K562 (cell line): ENCODE measurements around the gene SLC25A28. TPM values are rescaled to one million over a fixed set of nuclear protein-coding genes. Genes with fewer than 3 reads are reported as not detected.

Source experiments
- ARID1B ChIP-seq: fragments of 450-650 bp; IDR thresholded peaks from 2 replicates; pipeline ENCODE4 v1.6.1; 2016; ENCODE audit warnings: antibody characterized with exemption, mild to moderate bottlenecking, inconsistent platforms
- DPF2 ChIP-seq: fragments of 450-650 bp; IDR thresholded peaks from 2 replicates; pipeline ENCODE4 v1.6.1; 2016
- EGR1 ChIP-seq: fragments of 450-650 bp; conservative IDR thresholded peaks from 2 replicates; pipeline ENCODE4 v1.6.1; 2017; ENCODE audit warnings: mild to moderate bottlenecking
- FOXP1 ChIP-seq: sonication (generic); formaldehyde crosslinking; IDR thresholded peaks from 2 replicates; pipeline ENCODE4 v1.8.0; 2022; ENCODE audit warnings: mild to moderate bottlenecking, missing genetic modification reagents
- GABPB2 ChIP-seq: fragments of 250-450 bp; sonication (Bioruptor Pico); conservative IDR thresholded peaks from 2 replicates; pipeline ENCODE4 v1.5.1; 2021; ENCODE audit warnings: mild to moderate bottlenecking
- MAZ ChIP-seq, 2 experiments: fragments of 450-650 bp in 1 of 2; sonication (generic) in 1 of 2; formaldehyde crosslinking; IDR thresholded peaks in 1 of 2; conservative IDR thresholded peaks in 1 of 2; 2 replicates each; pipeline versions ENCODE4 v1.4.0 to v1.5.0; 2020; ENCODE audit warnings: mild to moderate bottlenecking in 1 of 2, missing genetic modification reagents in 1 of 2
- NONO ChIP-seq, 2 experiments: fragments of 200-400 bp in 1 of 2; fragments of 450-650 bp in 1 of 2; formaldehyde crosslinking in 1 of 2; IDR thresholded peaks; 2 replicates each; pipeline ENCODE4 v1.6.1; 2017; ENCODE audit warnings: low read depth in 2 of 2, mild to moderate bottlenecking in 2 of 2, moderate library complexity in 2 of 2, low read length in 1 of 2
- RBM25 ChIP-seq: fragments of 200-400 bp; formaldehyde crosslinking; IDR thresholded peaks from 2 replicates; pipeline ENCODE4 v1.6.1; 2018; ENCODE audit warnings: low read length, low read depth, moderate library complexity; ENCODE audit not compliant: severe bottlenecking
- SRSF3 ChIP-seq: fragments of 200-400 bp; formaldehyde crosslinking; IDR thresholded peaks from 2 replicates; pipeline ENCODE4 v1.6.1; 2016; ENCODE audit warnings: mild to moderate bottlenecking, low read length, moderate library complexity; ENCODE audit not compliant: insufficient read depth
- TAF1 ChIP-seq: IDR thresholded peaks from 2 replicates; pipeline ENCODE4 v1.6.1; 2011; ENCODE audit warnings: mild to moderate bottlenecking, low read length, moderate library complexity; ENCODE audit not compliant: insufficient read depth, control insufficient read depth, severe bottlenecking; ENCODE audit errors: extremely low read depth
- TCF3 ChIP-seq: sonication (generic); formaldehyde crosslinking; IDR thresholded peaks from 2 replicates; pipeline ENCODE4 v1.4.0; 2020; ENCODE audit warnings: mild to moderate bottlenecking, missing genetic modification reagents
- TEAD1 ChIP-seq, 2 experiments: fragments of 450-650 bp in 1 of 2; sonication (generic) in 1 of 2; formaldehyde crosslinking; IDR thresholded peaks; 2 replicates each; pipeline versions ENCODE4 v1.4.0 to v1.8.0; 2020 to 2022; ENCODE audit warnings: mild to moderate bottlenecking in 2 of 2, missing genetic modification reagents in 1 of 2
- ZFP1 ChIP-seq: fragments of 450-650 bp; formaldehyde crosslinking; IDR thresholded peaks from 2 replicates; pipeline ENCODE4 v1.4.0; 2020; ENCODE audit warnings: mild to moderate bottlenecking, mixed read lengths
- ZNF217 ChIP-seq: sonication (generic); formaldehyde crosslinking; IDR thresholded peaks from 2 replicates; pipeline ENCODE4 v1.8.0; 2022; ENCODE audit warnings: mild to moderate bottlenecking, missing genetic modification reagents
- ZNF224 ChIP-seq: sonication (generic); formaldehyde crosslinking; IDR thresholded peaks from 2 replicates; pipeline ENCODE4 v1.8.0; 2022; ENCODE audit warnings: mild to moderate bottlenecking, missing genetic modification reagents
- ZNF695 ChIP-seq: fragments of 450-650 bp; formaldehyde crosslinking; IDR thresholded peaks from 2 replicates; pipeline ENCODE4 v1.4.0; 2020; ENCODE audit warnings: mild to moderate bottlenecking, moderate library complexity
- polyA plus RNA-seq, 8 experiments: library from polyadenylated mRNA; depleted of rRNA in 4 of 8; stranded (reverse) in 5 of 8; unstranded in 3 of 8; fragments of >200 nt; fragmentation: Nextera tagmentation in 2 of 8; fragmentation: Illumina TruSeq in 1 of 8; extraction: Ambion mirVana in 2 of 8; extraction: Trizol in 1 of 8; gene quantifications; 2 replicates each; pipeline versions ENCODE4 v1.2.1 to v1.2.3, GENCODE V29; 2011 to 2014; ENCODE audit warnings: inconsistent platforms in 1 of 8, missing spikeins in 1 of 8
- total RNA-seq, 7 experiments: library from RNA; depleted of rRNA in 6 of 7; stranded (reverse); fragments of >200 nt in 6 of 7; fragmentation: Illumina TruSeq in 2 of 7; extraction: Trizol in 2 of 7; gene quantifications; 2 replicates each; pipeline versions ENCODE4 v1.2.1 to v1.2.3, GENCODE V29; 2011 to 2021; ENCODE audit warnings: low replicate concordance in 1 of 7
- TF ChIP-seq, protein P1 (sequence below): fragments of 450-650 bp; IDR thresholded peaks from 2 replicates; pipeline ENCODE4 v1.6.1; 2016
- TF ChIP-seq, protein P2 (sequence below): sonication (generic); formaldehyde crosslinking; IDR thresholded peaks from 2 replicates; pipeline ENCODE4 v1.8.1; 2022; ENCODE audit warnings: missing genetic modification reagents
- TF ChIP-seq, protein P3 (sequence below): sonication (generic); formaldehyde crosslinking; IDR thresholded peaks from 2 replicates; pipeline ENCODE4 v1.8.0; 2023; ENCODE audit warnings: mild to moderate bottlenecking, missing genetic modification reagents
- TF ChIP-seq, protein P4 (sequence below), 2 experiments: fragments of 450-650 bp in 1 of 2; sonication (generic) in 1 of 2; formaldehyde crosslinking in 1 of 2; IDR thresholded peaks in 1 of 2; conservative IDR thresholded peaks in 1 of 2; 2 replicates each; pipeline versions ENCODE4 v1.6.1 to v1.8.1; 2016 to 2023; ENCODE audit warnings: mild to moderate bottlenecking in 2 of 2, moderate library complexity in 2 of 2, inconsistent platforms in 1 of 2, missing genetic modification reagents in 1 of 2

The SLC25A28 gene
- total and polyA plus RNA-seq, 9 of the 15 experiments (the other 6 are each of a cell fraction or from before 2014, with no cell fraction given), result 6.2 to 32.3 (median 18.8) TPM

DNA sequence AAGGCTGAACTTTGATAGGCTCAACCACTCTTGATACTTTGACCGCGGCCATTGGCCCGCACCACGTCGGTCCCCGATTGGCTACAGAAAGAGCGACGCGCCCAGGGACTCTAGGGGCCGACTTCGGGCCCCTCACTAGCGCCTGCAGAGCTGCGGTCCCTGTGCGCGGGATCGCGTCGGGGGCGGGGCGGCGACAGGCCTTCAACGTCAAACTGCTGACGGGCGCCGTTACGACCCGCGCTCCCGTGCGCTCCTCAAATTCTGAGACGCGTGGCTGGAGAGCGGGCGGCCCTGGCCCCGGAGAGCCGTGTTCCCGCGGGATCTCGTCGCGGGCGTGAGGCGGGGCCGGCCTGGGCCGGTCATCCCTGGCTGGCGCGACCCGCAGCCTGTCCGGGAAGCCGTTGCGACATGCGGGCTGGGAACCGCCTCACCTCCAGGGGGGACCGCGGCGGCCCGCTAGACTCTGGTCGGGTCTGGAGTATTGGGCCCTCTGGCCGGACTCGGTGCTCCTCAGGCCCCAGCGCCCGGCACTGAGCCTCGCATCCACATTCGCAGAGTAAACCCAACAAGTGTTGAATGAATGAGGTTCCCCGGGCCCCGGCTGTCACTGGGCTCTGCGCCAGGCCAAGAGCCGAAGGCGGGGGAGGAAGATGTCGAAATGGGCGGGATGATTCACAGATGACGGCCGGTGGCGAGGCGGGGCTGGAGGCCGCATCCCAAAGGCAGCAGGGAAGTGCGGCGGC lies 643 bp upstream of the SLC25A28 start (continued):
- TF ChIP-seq TAF1 (peak; percentile 45), RBM25 (peak; percentile 87), GABPB2 (CRISPR knock-in tag) (no peak), ZNF217 (no peak), EGR1 (peak; percentile 86), TEAD1 (CRISPR knock-in tag; IDR thresholded peaks at IDR 0.05) (peak in 1 of 2 experiments; percentile 76; a peak in 1 of 4 replicates), MAZ (CRISPR knock-in tag; conservative IDR thresholded peaks at IDR 0.05 in 1 of 2, IDR thresholded peaks at IDR 0.05 in 1 of 2) (peak; percentile 43 to 44; a peak in 3 of 4 replicates), ARID1B (peak; percentile 74), NONO (IDR thresholded peaks at IDR 0.05; ENCODE audit: low read depth in 2 of 2, low read length in 1 of 2) (peak; percentile 27 to 74; a peak in 2 of 4 replicates), TCF3 (CRISPR knock-in tag) (peak; percentile 5; the same call in 1 of the 2 replicates), FOXP1 (CRISPR knock-in tag) (peak; percentile 95), ZFP1 (CRISPR knock-in tag) (no peak), ZNF695 (no peak), SRSF3 (no peak), DPF2 (0 out of 2 replicates have a peak, but pooled peaks have one; percentile 59), ZNF224 (CRISPR knock-in tag) (no peak)
- TF ChIP-seq, protein P1, sequence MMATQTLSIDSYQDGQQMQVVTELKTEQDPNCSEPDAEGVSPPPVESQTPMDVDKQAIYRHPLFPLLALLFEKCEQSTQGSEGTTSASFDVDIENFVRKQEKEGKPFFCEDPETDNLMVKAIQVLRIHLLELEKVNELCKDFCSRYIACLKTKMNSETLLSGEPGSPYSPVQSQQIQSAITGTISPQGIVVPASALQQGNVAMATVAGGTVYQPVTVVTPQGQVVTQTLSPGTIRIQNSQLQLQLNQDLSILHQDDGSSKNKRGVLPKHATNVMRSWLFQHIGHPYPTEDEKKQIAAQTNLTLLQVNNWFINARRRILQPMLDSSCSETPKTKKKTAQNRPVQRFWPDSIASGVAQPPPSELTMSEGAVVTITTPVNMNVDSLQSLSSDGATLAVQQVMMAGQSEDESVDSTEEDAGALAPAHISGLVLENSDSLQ, result peak; percentile 4; the same call in 1 of the 2 replicates
- TF ChIP-seq, protein P2, sequence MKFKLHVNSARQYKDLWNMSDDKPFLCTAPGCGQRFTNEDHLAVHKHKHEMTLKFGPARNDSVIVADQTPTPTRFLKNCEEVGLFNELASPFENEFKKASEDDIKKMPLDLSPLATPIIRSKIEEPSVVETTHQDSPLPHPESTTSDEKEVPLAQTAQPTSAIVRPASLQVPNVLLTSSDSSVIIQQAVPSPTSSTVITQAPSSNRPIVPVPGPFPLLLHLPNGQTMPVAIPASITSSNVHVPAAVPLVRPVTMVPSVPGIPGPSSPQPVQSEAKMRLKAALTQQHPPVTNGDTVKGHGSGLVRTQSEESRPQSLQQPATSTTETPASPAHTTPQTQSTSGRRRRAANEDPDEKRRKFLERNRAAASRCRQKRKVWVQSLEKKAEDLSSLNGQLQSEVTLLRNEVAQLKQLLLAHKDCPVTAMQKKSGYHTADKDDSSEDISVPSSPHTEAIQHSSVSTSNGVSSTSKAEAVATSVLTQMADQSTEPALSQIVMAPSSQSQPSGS, result 0 out of 2 replicates have a peak, but pooled peaks have one; percentile 46
- TF ChIP-seq, protein P3, sequence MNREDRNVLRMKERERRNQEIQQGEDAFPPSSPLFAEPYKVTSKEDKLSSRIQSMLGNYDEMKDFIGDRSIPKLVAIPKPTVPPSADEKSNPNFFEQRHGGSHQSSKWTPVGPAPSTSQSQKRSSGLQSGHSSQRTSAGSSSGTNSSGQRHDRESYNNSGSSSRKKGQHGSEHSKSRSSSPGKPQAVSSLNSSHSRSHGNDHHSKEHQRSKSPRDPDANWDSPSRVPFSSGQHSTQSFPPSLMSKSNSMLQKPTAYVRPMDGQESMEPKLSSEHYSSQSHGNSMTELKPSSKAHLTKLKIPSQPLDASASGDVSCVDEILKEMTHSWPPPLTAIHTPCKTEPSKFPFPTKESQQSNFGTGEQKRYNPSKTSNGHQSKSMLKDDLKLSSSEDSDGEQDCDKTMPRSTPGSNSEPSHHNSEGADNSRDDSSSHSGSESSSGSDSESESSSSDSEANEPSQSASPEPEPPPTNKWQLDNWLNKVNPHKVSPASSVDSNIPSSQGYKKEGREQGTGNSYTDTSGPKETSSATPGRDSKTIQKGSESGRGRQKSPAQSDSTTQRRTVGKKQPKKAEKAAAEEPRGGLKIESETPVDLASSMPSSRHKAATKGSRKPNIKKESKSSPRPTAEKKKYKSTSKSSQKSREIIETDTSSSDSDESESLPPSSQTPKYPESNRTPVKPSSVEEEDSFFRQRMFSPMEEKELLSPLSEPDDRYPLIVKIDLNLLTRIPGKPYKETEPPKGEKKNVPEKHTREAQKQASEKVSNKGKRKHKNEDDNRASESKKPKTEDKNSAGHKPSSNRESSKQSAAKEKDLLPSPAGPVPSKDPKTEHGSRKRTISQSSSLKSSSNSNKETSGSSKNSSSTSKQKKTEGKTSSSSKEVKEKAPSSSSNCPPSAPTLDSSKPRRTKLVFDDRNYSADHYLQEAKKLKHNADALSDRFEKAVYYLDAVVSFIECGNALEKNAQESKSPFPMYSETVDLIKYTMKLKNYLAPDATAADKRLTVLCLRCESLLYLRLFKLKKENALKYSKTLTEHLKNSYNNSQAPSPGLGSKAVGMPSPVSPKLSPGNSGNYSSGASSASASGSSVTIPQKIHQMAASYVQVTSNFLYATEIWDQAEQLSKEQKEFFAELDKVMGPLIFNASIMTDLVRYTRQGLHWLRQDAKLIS (CRISPR knock-in tag), result peak; percentile 82; the same call in 1 of the 2 replicates
- TF ChIP-seq, protein P4, sequence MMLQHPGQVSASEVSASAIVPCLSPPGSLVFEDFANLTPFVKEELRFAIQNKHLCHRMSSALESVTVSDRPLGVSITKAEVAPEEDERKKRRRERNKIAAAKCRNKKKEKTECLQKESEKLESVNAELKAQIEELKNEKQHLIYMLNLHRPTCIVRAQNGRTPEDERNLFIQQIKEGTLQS (IDR thresholded peaks at IDR 0.05), result peak; percentile 79
- TF ChIP-seq, protein P4 (CRISPR knock-in tag; conservative IDR thresholded peaks at IDR 0.05), result no peak
